Measurements from ENCODE around the gene TSC22D3.
"Not testable (repeated sequence)": the region's sequence is repeated elsewhere in the genome, so short reads cannot be mapped to it uniquely, and the experiment has no call there.

Gene TSC22D3

GRCh38 chrX:107775734-107776511 lies at the start of gene TSC22D3:
TSC22D3 (minus strand) TSS chrX:107775787; CDS start chrX:107775419, 368 bp downstream.
- DNase-seq: peak; percentile 6

- no peak for DNase-seq
Measured at GRCh38 chrX:107823456-107823855, 47.9 kb upstream of the TSC22D3 start.

- DNase-seq: no peak
Measured at GRCh38 chrX:107823042-107823441, 47.5 kb upstream of the TSC22D3 start.

- DNase-seq: no peak
Measured at GRCh38 chrX:107818900-107819521, 43.4 kb upstream of the TSC22D3 start.

- not testable (repeated sequence) for DNase-seq
Measured at GRCh38 chrX:107810053-107810452, 34.5 kb upstream of the TSC22D3 start.

- DNase-seq: no peak
Measured at GRCh38 chrX:107805179-107805578, 29.6 kb upstream of the TSC22D3 start.

- no peak for DNase-seq
Measured at GRCh38 chrX:107804427-107804826, 28.8 kb upstream of the TSC22D3 start.

- DNase-seq: no peak
Measured at GRCh38 chrX:107787827-107788226, 12.2 kb upstream of the TSC22D3 start.

- DNase-seq: no peak
Measured at GRCh38 chrX:107780525-107780924, 4.9 kb upstream of the TSC22D3 start.

- no peak for DNase-seq
Measured at GRCh38 chrX:107777536-107777832, 1.9 kb upstream of the TSC22D3 start, which contains the start of gene NCBP2L. NCBP2L (plus strand) TSS chrX:107777733; CDS start chrX:107794221, 16,488 bp downstream.

- peak; percentile 60 for DNase-seq
Measured at GRCh38 chrX:107776649-107777535, 1.3 kb upstream of the TSC22D3 start.

- DNase-seq: no peak
Measured at GRCh38 chrX:107775000-107775733, 420 bp downstream of the TSC22D3 start.

GRCh38 chrX:107773906-107774435 lies 1.6 kb downstream of the TSC22D3 start:
- DNase-seq: no peak

GRCh38 chrX:107773206-107773605 lies 2.4 kb downstream of the TSC22D3 start:
- DNase-seq: no peak

- DNase-seq: no peak
Measured at GRCh38 chrX:107769581-107770317, 5.8 kb downstream of the TSC22D3 start.

- no peak for DNase-seq
Measured at GRCh38 chrX:107768051-107768450, 7.5 kb downstream of the TSC22D3 start.

- DNase-seq: no peak
Measured at GRCh38 chrX:107766470-107767150, 9.0 kb downstream of the TSC22D3 start.

GRCh38 chrX:107764845-107765608 lies 10.6 kb downstream of the TSC22D3 start:
- no peak for DNase-seq

GRCh38 chrX:107763647-107764046 lies 11.9 kb downstream of the TSC22D3 start:
- DNase-seq: no peak
